A673 (cell line): Measurements from ENCODE around the gene VAV3.

Experiments used
- CTCF ChIP-seq: fragments of 300-800, 200-600 bp; sonication (generic); conservative IDR thresholded peaks from 2 replicates; pipeline ENCODE4 v1.5.1; 2017; ENCODE audit warnings: low read depth, mild to moderate bottlenecking, antibody characterized with exemption, low read length, moderate library complexity, mixed read lengths
- EZH2 ChIP-seq: fragments of 200-600 bp; sonication (generic); IDR thresholded peaks from 2 replicates; pipeline ENCODE4 v1.6.1; 2017; ENCODE audit warnings: borderline replicate concordance, low read depth, mild to moderate bottlenecking, mixed read lengths, antibody characterized with exemption, low read length; ENCODE audit not compliant: poor library complexity, severe bottlenecking

- TF ChIP-seq EZH2 (no peak), CTCF (no peak)
Measured at GRCh38 chr1:108011295-108011694, 46.3 kb upstream of the VAV3 start.
